Erythroblast (primary cell): ENCODE measurements around the gene TLN1.

ENCODE experiments used
- GATA1 ChIP-seq: IDR thresholded peaks from 2 replicates; pipeline ENCODE4 v1.6.1; 2011; ENCODE audit warnings: low read depth, mild to moderate bottlenecking, control low read depth, low read length, moderate library complexity
- POLR2A ChIP-seq: IDR thresholded peaks from 2 replicates; pipeline ENCODE4 v1.6.1; 2011; ENCODE audit warnings: mild to moderate bottlenecking, low read length

- no peak for TF ChIP-seq POLR2A
- TF ChIP-seq GATA1: no peak
Observed at GRCh38 chr9:35656831-35657545, 75.0 kb downstream of the TLN1 start.
